ENCODE data around the gene NELFCD. TPM values are rescaled to one million over a fixed set of nuclear protein-coding genes. Genes with fewer than 3 reads are reported as not detected.

NELFCD gene
- total RNA-seq, 1 experiment from 2014 or later: 88.2 TPM

- no peak for ATAC-seq
- BruUV-seq (replicated peaks): no TSS peak
These were observed 5.7 kb upstream of the NELFCD start for GRCh38 chr20:58975353-58975752.

More at GRCh38 chr20:58975353-58975752, 5.7 kb upstream of the NELFCD start:
- RAD21 ChIA-PET (ENCODE audit: low non-redundant PET in 1 of 2, low total read pairs in 2 of 2, uncharacterized antibody in 2 of 2, unreplicated experiment in 2 of 2): no interaction called here
- no peak overlapping the region for H3K9ac ChIP-seq (ENCODE audit: low read length)
- H3K27me3 ChIP-seq (ENCODE audit: insufficient read depth, low read length): no peaks in the 10 kb centered on the region
- no peak overlapping the region for H3K4me2 ChIP-seq (ENCODE audit: low read length)
- no peaks in the 10 kb centered on the region for H3K79me2 ChIP-seq (ENCODE audit: insufficient read depth, low read length)
- DNase-seq (ENCODE audit: low read depth, low spot score): no peak
- CTCF ChIA-PET: no interaction called here
- H3K9me2 ChIP-seq (ENCODE audit: insufficient read depth): no peaks in the 10 kb centered on the region
- TF ChIP-seq POLR2AphosphoS5 (IDR thresholded peaks at IDR 0.05; ENCODE audit: low read depth, low read length): no peak
- no peak for TF ChIP-seq ATF3 (IDR thresholded peaks at IDR 0.05)
- no peak for TF ChIP-seq MAX (IDR thresholded peaks at IDR 0.05)
- TF ChIP-seq POLR2A (IDR thresholded peaks at IDR 0.05; ENCODE audit: borderline replicate concordance, extremely low read depth, insufficient read depth, insufficient read length): no peak
- no peak for TF ChIP-seq TCF7L2 (IDR thresholded peaks at IDR 0.05; ENCODE audit: borderline replicate concordance, extremely low read depth, insufficient read depth, insufficient read length)
- no peak for TF ChIP-seq SIN3A (IDR thresholded peaks at IDR 0.05; ENCODE audit: low read depth)
- TF ChIP-seq FOSL1 (IDR thresholded peaks at IDR 0.05; ENCODE audit: low read depth): no peak
- no peak for TF ChIP-seq JUND (IDR thresholded peaks at IDR 0.05)
- TF ChIP-seq EGR1 (IDR thresholded peaks at IDR 0.05; ENCODE audit: low read depth): no peak
- no peak for TF ChIP-seq CTCF (IDR thresholded peaks at IDR 0.05 in 2 of 3, conservative IDR thresholded peaks at IDR 0.05 in 1 of 3; ENCODE audit: borderline replicate concordance in 1 of 3, insufficient read depth in 1 of 3, low read depth in 2 of 3, low read length in 2 of 3)
- H4K20me1 ChIP-seq (ENCODE audit: insufficient read depth): no peaks in the 10 kb centered on the region
- H3K27ac ChIP-seq (ENCODE audit: low read depth, low read length): no peak overlapping the region
- POLR2A ChIA-PET: no interaction called here
- H3K9me3 ChIP-seq (ENCODE audit: control insufficient read depth in 1 of 2, insufficient read depth in 1 of 2, low read depth in 1 of 2, low read length in 2 of 2): 0 out of 4 replicates have a peak, but pooled peaks cover 0 to 5% of the 10 kb centered on the region in 2 experiments
- peaks cover 0 to 2% of the 10 kb centered on the region in 2 experiments; a peak in 2 of 4 replicates for H3K4me1 ChIP-seq (ENCODE audit: control insufficient read depth in 1 of 2, insufficient read depth in 2 of 2, low read length in 2 of 2)
- no peak overlapping the region for H3K4me3 ChIP-seq (replicated peaks in 1 of 2; ENCODE audit: low read depth in 1 of 2, low read length in 2 of 2)
- H3K36me3 ChIP-seq (ENCODE audit: control insufficient read depth in 1 of 2, insufficient read depth in 2 of 2, low read length in 2 of 2): no peaks in the 10 kb centered on the region
- intact Hi-C loops (cut with micrococcal nuclease): no loop called here
- H2AFZ ChIP-seq (ENCODE audit: low read depth, low read length, poor library complexity, severe bottlenecking): no peak overlapping the region
